GM18511 (cell line): ENCODE results near the gene CT45A1.
A peak's percentile ranks its signal among the peaks of the same experiment; 100 is the strongest.
"Not testable (repeated sequence)": the region's sequence is repeated elsewhere in the genome, so short reads cannot be mapped to it uniquely, and the experiment has no call there.

Experiments
- ATAC-seq: cut with Tn5 transposase; IDR thresholded peaks from one replicate; pipeline ENCODE4 v1.9.1; 2021; ENCODE audit warnings: mild to moderate bottlenecking, moderate library complexity; ENCODE audit not compliant: unreplicated experiment

Gene CT45A1, protein sequence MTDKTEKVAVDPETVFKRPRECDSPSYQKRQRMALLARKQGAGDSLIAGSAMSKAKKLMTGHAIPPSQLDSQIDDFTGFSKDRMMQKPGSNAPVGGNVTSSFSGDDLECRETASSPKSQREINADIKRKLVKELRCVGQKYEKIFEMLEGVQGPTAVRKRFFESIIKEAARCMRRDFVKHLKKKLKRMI

DNA sequence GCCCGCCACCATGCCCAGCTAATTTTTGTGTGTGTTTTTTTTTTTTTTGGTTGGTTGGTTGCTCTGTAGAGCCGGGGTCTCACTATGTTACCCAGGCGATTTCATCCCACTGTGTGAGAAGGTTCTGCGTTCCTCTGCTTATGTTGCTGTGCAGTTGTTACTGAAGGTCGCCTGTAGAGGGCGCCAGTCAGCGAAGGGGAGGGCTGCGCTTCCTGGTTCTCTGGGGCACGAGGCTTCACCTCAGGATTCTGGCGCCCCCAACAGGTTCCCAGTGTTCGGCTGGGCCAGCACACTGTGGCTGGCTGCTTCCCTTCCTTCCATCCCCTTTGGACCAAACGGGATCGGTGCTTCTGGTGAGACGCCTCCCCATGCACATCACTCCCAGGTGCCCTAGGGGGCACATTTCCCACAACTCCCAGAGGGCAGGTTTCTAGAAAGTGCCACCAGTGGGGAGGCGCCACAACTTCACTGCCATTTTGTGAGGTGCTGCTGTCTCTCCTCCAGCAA is at the start of gene CT45A1:
Gene CT45A1, plus strand, starts transcription at position 457 of the 507 bp plus-strand sequence. CDS start 5,302 bp downstream, outside the sequence.
- ATAC-seq: not testable (repeated sequence)

DNA sequence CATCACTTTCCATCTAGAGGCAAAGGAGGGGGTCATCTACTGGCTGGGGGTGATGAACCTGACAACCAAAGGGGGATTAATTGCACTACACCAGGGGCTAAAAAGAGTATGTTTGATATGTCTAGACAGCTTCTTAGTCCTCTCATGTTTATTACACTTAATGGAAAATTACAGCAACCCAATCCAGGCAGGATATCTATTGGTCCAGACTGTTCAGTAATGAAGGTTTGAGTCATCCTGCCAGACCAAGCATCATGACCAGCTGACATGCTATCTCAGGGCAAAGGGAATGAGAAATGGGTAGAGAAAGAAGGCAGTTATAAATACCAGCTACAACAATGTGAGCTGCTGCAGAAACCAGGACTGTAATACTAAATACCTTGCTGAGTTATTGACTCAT is 40.5 kb upstream of the CT45A1 start:
- ATAC-seq: not testable (repeated sequence)

DNA sequence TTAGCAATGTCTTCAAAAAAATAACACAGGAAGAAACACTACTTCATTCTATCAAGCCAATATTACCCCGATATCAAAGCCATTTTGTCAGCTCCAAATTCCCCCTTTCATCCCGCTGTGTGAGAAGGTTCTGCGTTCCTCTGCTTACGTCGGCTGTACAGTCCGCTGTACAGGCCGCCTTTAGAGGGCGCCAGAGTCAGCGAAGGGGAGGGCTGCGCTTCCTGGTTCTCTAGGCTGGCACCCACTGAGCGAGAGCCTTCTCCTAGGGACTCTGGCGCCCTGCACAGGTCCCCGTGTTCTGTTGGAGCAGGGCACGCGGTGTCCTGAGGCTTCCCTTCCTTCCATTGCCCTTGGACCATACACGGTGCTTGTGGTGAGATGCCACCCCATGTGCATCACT is 25.3 kb upstream of the CT45A1 start:
- no peak for ATAC-seq

DNA sequence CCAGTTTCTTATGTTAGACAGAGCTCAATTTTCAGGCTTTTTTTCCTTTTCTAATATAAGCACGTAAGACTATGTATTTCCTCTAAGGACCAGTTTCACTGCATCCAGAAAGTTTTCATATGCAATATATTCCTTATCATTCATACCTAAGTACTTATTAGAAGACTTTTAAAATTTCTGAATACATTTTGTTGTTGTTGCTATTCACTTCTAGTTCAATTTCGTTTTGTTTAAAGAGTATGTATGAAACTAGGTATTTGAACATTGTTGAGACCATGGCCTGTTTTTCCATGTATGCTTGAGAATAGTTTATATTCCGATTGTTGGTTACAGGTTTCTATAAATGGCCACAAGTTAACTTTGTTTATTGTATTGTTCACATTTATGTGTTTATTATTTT is 18.0 kb upstream of the CT45A1 start:
- ATAC-seq: no peak

DNA sequence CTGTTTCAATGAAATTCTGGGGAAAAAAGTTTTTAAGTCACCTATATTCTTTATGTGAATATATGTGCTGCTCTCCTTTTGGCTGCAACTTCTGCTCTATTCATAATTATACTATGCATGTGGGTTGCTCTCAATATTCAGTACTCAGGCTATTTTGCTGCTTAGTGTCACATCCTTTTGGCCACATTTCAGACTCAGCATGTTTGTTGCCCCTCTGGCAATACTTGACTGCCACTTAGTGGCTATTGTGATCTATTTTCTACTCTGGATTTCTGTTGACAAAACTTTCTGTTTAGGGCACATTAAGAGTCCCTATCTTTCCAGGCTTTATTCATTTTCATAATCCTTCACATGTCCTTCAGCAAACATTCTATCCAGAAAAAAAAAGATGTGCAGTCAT is 15.8 kb upstream of the CT45A1 start:
- ATAC-seq: no peak

DNA sequence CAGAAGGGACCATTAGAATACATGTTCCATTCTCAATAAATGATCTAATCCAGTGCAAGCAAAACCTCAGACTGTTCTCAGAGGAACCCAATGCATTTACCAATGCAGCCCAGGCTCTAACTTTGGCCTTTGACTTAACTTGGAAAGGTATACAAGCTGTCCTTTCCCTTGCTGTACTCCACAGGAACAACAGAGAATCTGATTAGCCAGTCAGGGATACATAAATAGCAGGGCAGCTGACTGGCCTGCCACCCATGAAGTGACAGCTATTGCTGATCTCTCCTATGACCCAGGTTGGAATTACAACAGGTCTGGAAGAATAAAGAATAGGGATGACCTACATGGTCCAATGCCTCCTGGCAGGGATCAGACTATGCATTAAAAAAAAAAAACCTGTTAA is 14.5 kb upstream of the CT45A1 start:
- no peak for ATAC-seq

DNA sequence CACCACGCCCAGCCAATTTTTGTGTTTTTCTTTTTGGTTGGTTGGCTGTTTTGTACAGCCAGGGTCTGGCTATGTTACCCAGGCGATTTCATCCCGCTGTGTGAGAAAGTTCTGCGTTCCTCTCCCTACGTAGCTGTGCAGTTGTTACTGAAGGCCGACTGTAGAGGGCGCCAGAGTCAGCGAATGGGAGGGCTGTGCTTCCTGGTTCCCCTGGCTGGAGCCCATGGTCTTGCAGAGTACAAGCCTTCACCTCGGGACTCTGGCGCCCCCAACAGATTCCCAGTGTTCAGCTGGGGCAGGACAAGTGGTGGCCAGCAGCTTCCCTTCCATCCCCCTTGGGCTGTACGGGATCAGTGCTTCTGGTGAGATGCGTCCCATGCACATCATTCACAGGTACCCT is 5.6 kb upstream of the CT45A1 start:
- ATAC-seq: peak; percentile 62

DNA sequence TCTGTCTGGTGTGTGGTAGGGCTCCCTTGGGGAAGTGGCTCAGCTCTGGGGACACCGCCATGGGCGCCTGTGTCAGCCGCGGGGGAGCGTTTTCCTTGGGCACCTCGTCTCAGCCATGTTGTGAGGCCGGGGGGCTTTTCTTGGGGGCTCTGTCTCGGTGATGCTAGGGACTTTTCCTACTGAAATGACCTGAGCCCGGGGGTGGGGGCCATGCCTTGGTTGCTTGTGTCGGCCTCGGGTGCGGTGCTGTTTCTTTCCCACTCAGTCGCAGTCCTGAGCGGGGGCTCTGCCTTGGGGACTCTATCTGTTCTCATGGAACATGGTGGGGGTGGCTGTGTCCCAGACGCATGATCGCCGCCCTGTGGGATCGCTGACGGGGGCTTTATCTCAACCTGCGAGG is 356 bp downstream of the CT45A1 start:
- no peak for ATAC-seq

DNA sequence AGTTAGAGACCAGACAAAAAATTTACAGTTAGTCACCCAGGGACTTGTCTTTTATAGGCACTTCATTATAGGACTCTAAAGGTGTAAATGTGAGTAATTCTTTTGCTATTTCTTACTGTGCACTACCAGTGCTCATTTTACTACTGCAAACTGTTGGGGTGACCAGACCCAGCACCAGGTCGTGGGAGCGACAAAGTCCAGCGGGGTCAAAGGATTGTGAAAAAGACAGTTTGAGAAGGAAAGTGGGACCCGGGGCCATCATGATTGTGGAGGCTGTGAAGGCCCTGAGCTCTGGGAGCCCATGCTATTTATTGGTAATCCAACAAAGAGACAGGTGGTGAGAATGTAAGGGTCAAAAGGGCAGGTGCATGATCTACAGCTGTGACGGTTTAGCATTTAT is 21.2 kb downstream of the CT45A1 start:
- not testable (repeated sequence) for ATAC-seq

DNA sequence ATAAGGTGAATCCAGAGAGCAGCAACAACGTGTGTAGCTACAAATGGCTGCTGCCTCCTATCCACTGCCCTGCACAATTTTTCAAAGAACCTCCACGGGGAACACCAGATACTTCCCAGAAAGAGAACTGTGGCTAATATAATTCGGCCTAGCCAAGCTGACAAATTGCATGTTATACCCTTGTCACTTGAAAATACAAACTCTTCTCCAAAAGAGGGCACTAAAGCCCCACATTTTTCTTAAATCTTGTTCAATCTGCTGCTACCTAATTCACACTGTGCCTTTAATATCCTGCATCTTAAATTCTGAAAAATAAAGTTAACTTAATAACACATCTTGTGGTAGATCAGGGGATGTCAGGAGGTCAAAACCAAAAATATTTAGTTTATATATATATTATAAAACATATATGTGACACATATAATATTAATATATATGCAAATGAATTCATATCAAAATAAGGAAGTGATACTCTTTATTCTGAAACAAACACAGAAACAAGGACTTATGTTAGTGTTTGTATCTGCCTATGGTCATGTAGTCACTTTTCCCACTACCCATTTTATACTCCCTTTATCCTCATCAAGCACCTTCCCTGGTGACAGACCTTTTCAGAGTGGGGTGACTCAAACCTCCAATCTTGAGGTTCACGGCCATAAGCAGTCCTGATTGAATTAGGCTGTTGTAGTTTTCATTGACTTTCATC is 24.1 kb downstream of the CT45A1 start:
- peak; percentile 49 for ATAC-seq

DNA sequence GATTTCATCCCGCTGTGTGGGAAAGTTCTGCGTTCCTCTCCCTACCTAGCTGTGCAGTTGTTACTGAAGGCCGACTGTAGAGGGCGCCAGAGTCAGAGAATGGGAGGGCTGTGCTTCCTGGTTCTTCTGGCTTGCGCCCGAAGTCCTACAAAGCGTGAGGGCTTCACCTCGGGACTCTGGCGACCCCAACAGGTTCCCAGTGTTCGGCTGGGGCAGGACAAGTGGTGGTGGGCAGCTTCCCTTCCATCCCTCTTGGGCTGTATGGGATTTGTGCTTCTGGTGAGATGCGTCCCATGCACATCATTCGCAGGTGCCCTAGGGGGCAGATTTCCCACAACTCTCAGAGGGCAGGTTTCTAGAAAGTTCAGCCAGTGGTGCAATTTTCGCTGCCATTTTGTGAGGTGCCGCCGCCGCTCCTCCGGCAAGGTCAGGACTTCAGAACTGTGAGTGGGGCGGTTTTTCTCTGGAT is 27.3 kb downstream of the CT45A1 start:
- peak; percentile 74 for ATAC-seq

DNA sequence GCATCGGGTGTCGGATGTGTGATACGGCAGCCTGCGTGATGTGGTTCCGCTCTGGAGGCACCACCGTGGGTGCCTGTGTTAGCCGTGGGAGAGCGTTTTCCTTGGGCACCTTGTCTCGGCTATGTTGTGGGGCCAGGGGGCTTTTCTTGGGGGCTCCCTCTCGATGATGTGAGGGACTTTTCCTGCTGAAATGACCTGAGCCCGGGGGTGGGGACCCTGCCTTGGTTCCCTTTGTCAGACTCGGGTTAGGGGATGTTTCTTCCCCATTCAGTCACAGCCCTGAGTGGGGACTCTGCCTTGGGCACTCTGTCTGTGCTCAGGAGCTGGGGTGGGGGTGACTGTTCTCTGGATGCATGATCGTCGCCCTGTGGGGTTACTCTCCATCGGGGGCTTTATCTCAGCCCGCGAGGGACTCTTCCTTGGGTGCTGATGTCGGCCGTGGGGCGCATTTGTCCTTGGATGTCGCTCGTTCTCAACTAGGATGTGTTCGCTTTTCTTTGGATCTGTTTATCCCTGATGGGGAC is 27.8 kb downstream of the CT45A1 start:
- ATAC-seq: no peak

DNA sequence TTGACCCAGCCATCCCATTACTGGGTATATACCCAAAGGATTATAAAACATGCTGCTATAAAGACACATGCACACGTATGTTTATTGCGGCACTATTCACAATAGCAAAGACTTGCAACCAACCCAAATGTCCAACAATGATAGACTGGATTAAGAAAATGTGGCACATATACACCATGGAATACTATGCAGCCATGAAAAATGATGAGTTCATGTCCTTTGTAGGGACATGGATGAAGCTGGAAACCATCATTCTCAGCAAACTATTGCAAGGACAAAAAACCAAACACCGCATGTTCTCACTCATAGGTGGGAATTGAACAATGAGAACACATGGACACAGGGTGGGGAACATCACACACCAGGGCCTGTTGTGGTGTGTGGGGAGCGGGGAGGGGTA is 31.3 kb downstream of the CT45A1 start:
- ATAC-seq: not testable (repeated sequence)

DNA sequence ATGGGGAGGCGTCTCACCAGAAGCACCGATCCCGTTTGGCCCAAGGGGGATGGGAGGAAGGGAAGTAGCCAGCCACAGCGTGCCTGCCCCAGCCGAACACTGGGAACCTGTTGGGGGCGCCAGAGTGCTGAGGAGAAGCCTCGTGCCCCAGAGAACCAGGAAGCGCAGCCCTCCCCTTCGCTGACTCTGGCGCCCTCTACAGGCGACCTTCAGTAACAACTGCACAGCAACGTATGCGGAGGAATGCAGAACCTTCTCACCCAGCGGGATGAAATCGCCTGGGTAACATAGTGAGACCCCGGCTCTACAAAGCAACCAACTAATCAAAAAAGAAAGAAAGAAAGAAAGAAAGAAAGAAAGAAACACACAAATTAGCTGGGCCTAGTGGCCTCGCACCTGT is 54.7 kb downstream of the CT45A1 start, which contains the start of gene CT45A3:
Gene CT45A3, minus strand, starts transcription at position 101 of the 400 bp plus-strand sequence. CDS start 3,747 bp downstream, outside the sequence.
- ATAC-seq: not testable (repeated sequence)
